ENCODE data around the gene ZNF839.
A peak's percentile ranks its signal among the peaks of the same experiment; 100 is the strongest.

The ZNF839 gene

DNA sequence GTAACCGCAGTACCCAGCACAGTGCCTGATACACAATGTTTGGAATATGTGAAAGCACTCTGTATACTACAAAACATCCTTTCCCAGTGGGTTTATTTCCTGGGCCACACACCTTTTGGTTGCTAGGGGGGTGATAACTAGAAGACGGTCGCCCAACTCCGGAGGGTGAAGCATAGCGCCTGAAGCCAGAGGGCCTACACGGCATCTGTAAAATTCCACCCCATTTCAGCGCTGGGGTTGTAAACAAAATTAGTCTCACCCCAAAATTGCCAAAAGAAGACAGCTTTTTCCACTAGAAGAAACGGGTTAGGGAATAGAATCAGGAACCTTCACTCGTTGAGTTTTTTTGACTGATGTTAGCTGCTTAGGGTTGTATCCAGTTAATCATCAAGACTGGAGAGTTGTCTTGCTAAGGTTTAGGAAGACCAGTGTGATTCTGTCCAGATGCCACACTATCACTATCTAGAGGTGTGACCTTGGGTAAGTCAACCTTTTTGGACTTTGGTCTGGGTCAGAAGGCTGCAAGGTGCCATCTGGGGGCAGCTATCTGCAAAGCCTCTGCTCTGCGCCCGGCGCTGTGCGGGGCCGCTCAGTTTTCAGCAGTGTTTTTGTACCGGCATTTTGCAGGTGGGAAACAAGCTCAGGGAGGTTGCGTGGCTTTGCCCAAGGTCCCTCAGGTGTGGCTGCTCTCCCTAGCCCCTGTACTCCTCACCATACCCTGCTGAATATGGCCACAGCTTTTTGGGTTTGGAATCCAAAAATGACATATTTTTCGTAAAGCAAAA, 1.3 kb downstream of the ZNF839 start:
- H3K4me3 ChIP-seq (ENCODE audit: low read length in 2 of 2), result peak overlapping the region in 1 of 2 donors; percentile 78
- no peak overlapping the region for H2BK15ac ChIP-seq (ENCODE audit: low read length)
- H2AK5ac ChIP-seq (ENCODE audit: low read depth, low read length), result no peak overlapping the region
- H4K91ac ChIP-seq (ENCODE audit: low read depth, low read length, poor library complexity), result no peak overlapping the region
- H4K8ac ChIP-seq (ENCODE audit: low read depth, low read length), result no peak overlapping the region
- DNase-seq (ENCODE audit: low spot score), result no peak
- peaks cover 3% of the 10 kb centered on the region for H3K79me1 ChIP-seq (ENCODE audit: low read depth, low read length)
- no peak overlapping the region for H3K18ac ChIP-seq (ENCODE audit: low read length)
- no CpG with 5 or more reads among the region's 17 CpGs for WGBS, 2 donors (ENCODE audit: extremely low coverage in 2 of 2, insufficient read length in 2 of 2, insufficient replicate concordance in 1 of 2)
- H3K9me3 ChIP-seq (replicated peaks in 1 of 2; ENCODE audit: control insufficient read depth in 2 of 2, insufficient read depth in 1 of 2, low read depth in 1 of 2, low read length in 2 of 2), result no peaks in the 10 kb centered on the region
- H3K4ac ChIP-seq (ENCODE audit: low read length), result no peak overlapping the region
- H3K4me2 ChIP-seq (ENCODE audit: insufficient read depth, low read length, poor library complexity, severe bottlenecking), result peak overlapping the region; percentile 62
- no peak overlapping the region for H2AFZ ChIP-seq (ENCODE audit: low read length)
- no peak overlapping the region for H3K23ac ChIP-seq (ENCODE audit: low read depth, low read length, poor library complexity)
- no peak overlapping the region for H3K9ac ChIP-seq (ENCODE audit: low read depth, low read length, poor library complexity)
- H3K27me3 ChIP-seq (ENCODE audit: control insufficient read depth in 3 of 3, insufficient read depth in 3 of 3, low read depth in 1 of 3, low read length in 3 of 3), result no peaks in the 10 kb centered on the region
- no peak overlapping the region for H3K27ac ChIP-seq (replicated peaks; ENCODE audit: low read length)
- H3K4me1 ChIP-seq (ENCODE audit: control insufficient read depth in 2 of 2, insufficient read depth in 1 of 2, low read depth in 1 of 2, low read length in 2 of 2), result peaks cover 12 to 14% of the 10 kb centered on the region in 2 donors
- no peak overlapping the region for H2BK120ac ChIP-seq (ENCODE audit: low read depth, low read length)
- H2BK12ac ChIP-seq (ENCODE audit: low read length), result no peak overlapping the region
- no peak overlapping the region for H3K14ac ChIP-seq (ENCODE audit: low read length)
- peaks cover 2 to 23% of the 10 kb centered on the region in 2 donors for H3K36me3 ChIP-seq (replicated peaks in 1 of 2; ENCODE audit: control insufficient read depth in 2 of 2, insufficient read depth in 2 of 2, low read length in 2 of 2)
- no peak overlapping the region for H2BK5ac ChIP-seq (ENCODE audit: low read length)

DNA sequence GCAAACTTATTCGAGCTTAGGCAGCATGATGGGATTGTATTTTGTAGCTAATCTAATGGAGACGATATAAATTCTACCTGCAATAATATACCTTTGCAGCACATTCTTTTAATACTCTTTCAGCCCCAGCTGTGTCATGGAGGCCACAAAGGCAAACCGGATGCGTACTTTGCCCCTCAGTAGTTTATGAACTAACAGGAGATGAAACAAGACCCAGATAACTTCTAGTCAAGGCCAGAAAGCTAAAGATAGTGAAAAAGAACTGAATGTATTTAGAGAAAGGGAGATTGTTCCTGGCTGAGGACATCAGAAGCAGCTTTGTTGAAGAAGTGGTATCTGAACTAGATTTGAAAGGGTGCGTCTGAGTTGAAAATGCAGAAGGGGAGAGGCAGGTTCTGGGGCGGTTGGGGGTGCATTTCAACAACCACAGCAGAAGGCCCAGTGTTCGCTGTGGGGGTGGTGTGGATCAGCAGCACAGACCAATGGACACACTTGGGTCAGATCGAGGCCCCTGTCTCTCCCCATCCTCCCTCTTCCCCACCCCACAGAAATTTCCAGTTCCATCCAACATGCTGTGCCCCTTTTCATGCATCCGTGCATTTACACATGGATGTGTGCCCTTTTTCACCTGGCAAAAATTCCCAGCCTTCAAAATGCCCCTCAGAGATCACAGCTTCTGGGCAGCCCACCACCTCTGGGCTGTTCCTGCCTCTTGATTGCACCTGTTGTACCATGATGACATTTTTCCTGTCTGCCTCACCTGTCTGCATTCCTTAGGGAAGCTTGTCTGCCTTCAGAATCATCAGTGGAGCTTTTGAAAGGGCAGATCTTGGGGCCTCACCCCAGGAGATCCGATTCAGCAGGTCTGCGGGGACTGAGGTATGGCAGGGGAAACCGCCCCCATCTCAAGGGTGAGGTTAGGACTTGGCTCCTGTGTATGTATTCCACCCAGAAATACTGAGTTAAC, 2.2 kb downstream of the ZNF839 start:
- no peak overlapping the region for H3K4me2 ChIP-seq (ENCODE audit: insufficient read depth, low read length, poor library complexity, severe bottlenecking)
- H3K36me3 ChIP-seq (replicated peaks in 1 of 2; ENCODE audit: control insufficient read depth in 2 of 2, insufficient read depth in 2 of 2, low read length in 2 of 2), result peaks cover 2 to 32% of the 10 kb centered on the region in 2 donors
- no peak for DNase-seq (ENCODE audit: low spot score)
- no peak overlapping the region for H3K23ac ChIP-seq (ENCODE audit: low read depth, low read length, poor library complexity)
- peaks cover 12 to 14% of the 10 kb centered on the region in 2 donors for H3K4me1 ChIP-seq (ENCODE audit: control insufficient read depth in 2 of 2, insufficient read depth in 1 of 2, low read depth in 1 of 2, low read length in 2 of 2)
- peak overlapping the region in 1 of 2 donors; percentile 28 for H3K4me3 ChIP-seq (ENCODE audit: low read length in 2 of 2)
- no peak overlapping the region for H2AFZ ChIP-seq (ENCODE audit: low read length)
- no peak overlapping the region for H3K14ac ChIP-seq (ENCODE audit: low read length)
- no peak overlapping the region for H3K9ac ChIP-seq (ENCODE audit: low read depth, low read length, poor library complexity)
- no peak overlapping the region for H4K8ac ChIP-seq (ENCODE audit: low read depth, low read length)
- H2BK12ac ChIP-seq (ENCODE audit: low read length), result no peak overlapping the region
- WGBS, 2 donors (ENCODE audit: extremely low coverage in 2 of 2, insufficient read length in 2 of 2, insufficient replicate concordance in 1 of 2), result no CpG with 5 or more reads among the region's 12 CpGs
- H3K18ac ChIP-seq (ENCODE audit: low read length), result no peak overlapping the region
- no peak overlapping the region for H2AK5ac ChIP-seq (ENCODE audit: low read depth, low read length)
- H4K91ac ChIP-seq (ENCODE audit: low read depth, low read length, poor library complexity), result no peak overlapping the region
- H2BK5ac ChIP-seq (ENCODE audit: low read length), result no peak overlapping the region
- H3K9me3 ChIP-seq (replicated peaks in 1 of 2; ENCODE audit: control insufficient read depth in 2 of 2, insufficient read depth in 1 of 2, low read depth in 1 of 2, low read length in 2 of 2), result no peaks in the 10 kb centered on the region
- no peak overlapping the region for H3K4ac ChIP-seq (ENCODE audit: low read length)
- H3K27ac ChIP-seq (replicated peaks; ENCODE audit: low read length), result no peak overlapping the region
- H3K79me1 ChIP-seq (ENCODE audit: low read depth, low read length), result peaks cover 3% of the 10 kb centered on the region
- no peak overlapping the region for H2BK120ac ChIP-seq (ENCODE audit: low read depth, low read length)
- H3K27me3 ChIP-seq (ENCODE audit: control insufficient read depth in 3 of 3, insufficient read depth in 3 of 3, low read depth in 1 of 3, low read length in 3 of 3), result no peaks in the 10 kb centered on the region
- H2BK15ac ChIP-seq (ENCODE audit: low read length), result no peak overlapping the region

DNA sequence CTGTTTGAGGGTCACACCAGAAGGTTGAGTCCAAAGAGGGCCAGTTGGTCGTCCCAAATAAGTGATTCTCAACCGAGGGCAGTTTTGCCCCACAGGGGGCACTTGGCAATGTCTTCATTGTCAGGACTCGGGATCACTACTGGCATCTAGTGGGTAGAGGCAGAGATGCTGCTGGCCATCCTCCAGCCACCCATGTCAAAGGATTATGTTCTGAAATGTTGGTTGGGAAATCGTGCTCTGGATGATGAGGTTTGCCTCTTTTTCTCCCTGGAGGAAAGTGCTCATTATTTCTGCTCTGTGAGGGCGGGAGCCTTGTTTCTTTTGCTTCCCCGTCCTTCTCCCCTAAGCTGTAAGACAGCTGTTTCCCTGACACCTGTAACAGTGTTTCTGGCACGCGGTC, 3.6 kb downstream of the ZNF839 start:
- Histone ChIP-seq H3K9me3 (replicated peaks in 1 of 2; ENCODE audit: control insufficient read depth in 2 of 2, insufficient read depth in 1 of 2, low read depth in 1 of 2, low read length in 2 of 2) (no peaks in the 10 kb centered on the region), H3K23ac (ENCODE audit: low read depth, low read length, poor library complexity) (no peak overlapping the region), H3K4me2 (ENCODE audit: insufficient read depth, low read length, poor library complexity, severe bottlenecking) (no peak overlapping the region), H3K4ac (ENCODE audit: low read length) (no peak overlapping the region), H3K4me1 (ENCODE audit: control insufficient read depth in 2 of 2, insufficient read depth in 1 of 2, low read depth in 1 of 2, low read length in 2 of 2) (peaks cover 4 to 8% of the 10 kb centered on the region in 2 donors), H2BK15ac (ENCODE audit: low read length) (no peak overlapping the region), H3K27me3 (ENCODE audit: control insufficient read depth in 3 of 3, insufficient read depth in 3 of 3, low read depth in 1 of 3, low read length in 3 of 3) (no peaks in the 10 kb centered on the region), H4K91ac (ENCODE audit: low read depth, low read length, poor library complexity) (no peak overlapping the region), H3K4me3 (ENCODE audit: low read length in 2 of 2) (no peak overlapping the region), H3K36me3 (replicated peaks in 1 of 2; ENCODE audit: control insufficient read depth in 2 of 2, insufficient read depth in 2 of 2, low read length in 2 of 2) (peaks cover 5 to 39% of the 10 kb centered on the region in 2 donors), H3K18ac (ENCODE audit: low read length) (no peak overlapping the region), H2AK5ac (ENCODE audit: low read depth, low read length) (no peak overlapping the region), H3K9ac (ENCODE audit: low read depth, low read length, poor library complexity) (no peak overlapping the region), H2AFZ (ENCODE audit: low read length) (no peak overlapping the region), H2BK12ac (ENCODE audit: low read length) (no peak overlapping the region), H2BK5ac (ENCODE audit: low read length) (no peak overlapping the region), H3K14ac (ENCODE audit: low read length) (no peak overlapping the region), H3K27ac (replicated peaks; ENCODE audit: low read length) (no peak overlapping the region), H2BK120ac (ENCODE audit: low read depth, low read length) (no peak overlapping the region), H3K79me1 (ENCODE audit: low read depth, low read length) (peaks cover 3% of the 10 kb centered on the region), H4K8ac (ENCODE audit: low read depth, low read length) (no peak overlapping the region)
- DNase-seq (ENCODE audit: low spot score), result no peak
- no CpG with 5 or more reads among the region's 8 CpGs for WGBS, 2 donors (ENCODE audit: extremely low coverage in 2 of 2, insufficient read length in 2 of 2, insufficient replicate concordance in 1 of 2)

Measured in neuronal stem cell (in vitro differentiated cells).